Esophagus squamous epithelium (tissue), 5 donors: Measurements from ENCODE around the gene MCOLN3. TPM values are rescaled to one million over a fixed set of nuclear protein-coding genes. Genes with fewer than 3 reads are reported as not detected.

Source experiments
- DNase-seq: peaks from one replicate; lab custom pipeline; 2025; lab: John Stamatoyannopoulos, UW
- H3K27ac ChIP-seq, 4 donors: fragments of 200-600 bp; sonication (generic); one replicate each; pipeline ENCODE4 v1.5.1; 2016 to 2019; ENCODE audit warnings: mild to moderate bottlenecking in 1 of 4
- H3K27me3 ChIP-seq, 4 donors: fragments of 200-600 bp; sonication (generic); 1 replicate in 3 of 4; 2 replicates in 1 of 4; pipeline versions ENCODE4 v1.5.1 to v1.6.0; 2017 to 2021; ENCODE audit warnings: antibody characterized with exemption in 1 of 4
- H3K36me3 ChIP-seq, 3 donors: fragments of 200-600 bp; sonication (generic); one replicate each; pipeline ENCODE4 v1.5.1; 2016 to 2019
- H3K4me1 ChIP-seq, 3 donors: fragments of 200-600 bp; sonication (generic); one replicate each; pipeline ENCODE4 v1.5.1; 2017 to 2019
- H3K4me3 ChIP-seq, 4 donors: fragments of 200-600 bp; sonication (generic); 1 replicate in 3 of 4; 2 replicates in 1 of 4; pipeline ENCODE4 v1.5.1; 2016 to 2019; ENCODE audit warnings: mild to moderate bottlenecking in 2 of 4, moderate library complexity in 1 of 4
- H3K9me3 ChIP-seq, 3 donors: fragments of 200-600 bp; sonication (generic); one replicate each; pipeline ENCODE4 v1.5.1; 2016 to 2019
- POLR2A ChIP-seq, 4 donors: fragments of 450-650 bp; IDR thresholded peaks; one replicate each; pipeline ENCODE4 v1.6.1; 2017; ENCODE audit warnings: antibody characterized with exemption in 4 of 4, mild to moderate bottlenecking in 4 of 4, moderate library complexity in 3 of 4
- WGBS, 2 donors: methylation state at CpG; one replicate each; pipeline ENCODE4 v1.1.5; 2018; 5-methylcytosine and 5-hydroxymethylcytosine counted together
- intact Hi-C: fragments of 100-400 bp; cut with DNase I; formaldehyde crosslinking; loops from one replicate; pipeline ENCODE4 v1.15.0; 2022
- total RNA-seq, 4 donors: library from RNA; depleted of rRNA; stranded (reverse); fragments of >200 nt; gene quantifications; one replicate each; pipeline ENCODE4 v1.1.0, GENCODE V29; 2016
- TF ChIP-seq, protein P1 (sequence below), 6 experiments: fragments of 450-650 bp in 4 of 6; fragments of 200-600 bp in 2 of 6; sonication (generic) in 2 of 6; IDR thresholded peaks; one replicate each; pipeline ENCODE4 v1.5.1; 2016 to 2019; ENCODE audit warnings: antibody characterized with exemption in 6 of 6, mild to moderate bottlenecking in 4 of 6, moderate library complexity in 4 of 6
- donor health status: DM: yes; HTN: yes; CAD: no.

Gene MCOLN3
- total RNA-seq, 4 donors from 2014 or later, result 0.32 to 2.3 (median 0.61) TPM; not detected in 1

DNA sequence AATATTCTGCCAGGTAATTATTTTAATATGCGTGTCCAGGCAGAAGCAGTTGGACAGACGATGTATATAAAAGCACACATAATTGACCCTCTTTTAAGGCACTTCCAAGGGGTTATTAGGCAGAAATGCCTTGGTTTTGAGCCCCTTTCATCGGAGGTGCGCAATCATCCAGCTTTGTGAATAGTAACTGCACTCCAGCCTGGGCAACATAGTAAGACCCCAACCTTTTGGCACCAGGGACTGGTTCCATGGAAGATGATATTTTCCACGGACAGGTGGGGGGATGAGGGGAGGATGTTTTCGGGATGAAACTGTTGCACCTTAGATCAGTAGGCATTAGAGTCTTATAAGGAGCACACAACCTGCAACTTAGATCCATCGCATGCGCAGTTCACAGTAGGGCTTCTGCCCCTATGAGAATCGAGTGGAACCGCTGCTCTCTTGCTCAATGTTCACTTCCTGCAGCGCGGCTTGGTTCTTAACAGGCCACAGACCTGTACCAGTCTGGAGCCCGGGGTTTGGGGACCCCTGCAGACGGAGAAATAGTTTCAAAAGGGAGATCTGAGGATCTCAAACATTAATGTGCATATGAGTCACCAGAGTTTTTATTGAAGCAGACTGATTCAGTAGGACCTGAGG lies 49.5 kb downstream of the MCOLN3 start:
- 32 to 50% methylated on average over 10 to 13 of the region's 14 CpGs for WGBS, 2 donors

DNA sequence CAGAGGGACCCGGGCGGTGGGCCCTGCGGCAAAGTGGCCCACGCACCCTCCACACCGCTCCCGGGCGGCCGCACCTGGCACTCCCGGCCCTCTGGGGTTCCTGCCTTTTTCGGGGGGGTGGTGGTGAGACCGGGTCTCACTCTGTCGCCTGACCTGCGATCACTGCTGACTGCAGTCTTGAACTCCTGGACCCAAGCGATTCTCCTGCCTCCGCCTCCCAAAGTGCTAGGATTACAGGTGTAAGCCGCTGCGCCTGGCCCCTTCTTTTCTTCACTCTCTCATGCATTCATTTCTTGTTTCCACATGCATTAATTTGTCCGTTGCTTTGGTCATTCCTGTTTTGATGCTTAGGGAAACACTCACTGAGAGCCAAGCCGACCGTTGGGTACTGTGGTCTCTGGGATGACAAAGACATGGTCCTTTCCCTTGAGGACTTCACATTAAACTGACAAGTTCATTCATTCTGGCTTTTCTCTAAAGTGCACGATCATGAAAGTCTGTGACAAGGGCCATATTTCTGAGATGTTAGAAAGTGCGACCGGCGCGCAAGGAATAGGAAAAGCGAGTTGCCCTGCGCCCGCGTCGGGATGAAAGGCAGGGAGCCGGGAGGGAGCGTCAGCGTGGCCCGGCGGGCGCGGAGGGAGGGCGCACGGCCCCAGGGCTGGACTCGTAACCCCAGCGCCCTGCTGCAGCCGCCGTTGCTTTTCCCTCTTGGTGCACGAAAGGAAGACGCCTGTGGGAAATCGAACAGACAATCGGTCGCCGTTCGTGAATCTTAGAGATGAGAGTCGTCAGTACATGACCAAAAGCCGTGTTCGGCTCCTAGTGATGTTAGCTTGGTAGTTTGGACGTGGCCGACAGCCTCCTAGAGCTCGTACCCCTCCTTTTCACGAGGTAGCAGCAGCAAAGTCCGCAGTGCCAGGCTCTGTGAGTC lies 50.4 kb downstream of the MCOLN3 start:
- H3K27me3 ChIP-seq, result peaks cover 0 to 68% (median 4%) of the 10 kb centered on the region in 4 donors
- H3K9me3 ChIP-seq, result no peaks in the 10 kb centered on the region
- H3K27ac ChIP-seq, result no peak overlapping the region
- WGBS, 2 donors, result 2% methylated on average over 28 to 35 of the region's 58 CpGs
- H3K36me3 ChIP-seq, result no peaks in the 10 kb centered on the region
- intact Hi-C loops, result no loop called here
- peaks cover 15 to 29% (median 16%) of the 10 kb centered on the region in 3 donors for H3K4me1 ChIP-seq
- TF ChIP-seq, protein P1, sequence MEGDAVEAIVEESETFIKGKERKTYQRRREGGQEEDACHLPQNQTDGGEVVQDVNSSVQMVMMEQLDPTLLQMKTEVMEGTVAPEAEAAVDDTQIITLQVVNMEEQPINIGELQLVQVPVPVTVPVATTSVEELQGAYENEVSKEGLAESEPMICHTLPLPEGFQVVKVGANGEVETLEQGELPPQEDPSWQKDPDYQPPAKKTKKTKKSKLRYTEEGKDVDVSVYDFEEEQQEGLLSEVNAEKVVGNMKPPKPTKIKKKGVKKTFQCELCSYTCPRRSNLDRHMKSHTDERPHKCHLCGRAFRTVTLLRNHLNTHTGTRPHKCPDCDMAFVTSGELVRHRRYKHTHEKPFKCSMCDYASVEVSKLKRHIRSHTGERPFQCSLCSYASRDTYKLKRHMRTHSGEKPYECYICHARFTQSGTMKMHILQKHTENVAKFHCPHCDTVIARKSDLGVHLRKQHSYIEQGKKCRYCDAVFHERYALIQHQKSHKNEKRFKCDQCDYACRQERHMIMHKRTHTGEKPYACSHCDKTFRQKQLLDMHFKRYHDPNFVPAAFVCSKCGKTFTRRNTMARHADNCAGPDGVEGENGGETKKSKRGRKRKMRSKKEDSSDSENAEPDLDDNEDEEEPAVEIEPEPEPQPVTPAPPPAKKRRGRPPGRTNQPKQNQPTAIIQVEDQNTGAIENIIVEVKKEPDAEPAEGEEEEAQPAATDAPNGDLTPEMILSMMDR (IDR thresholded peaks at IDR 0.05), result no peak
- TF ChIP-seq POLR2A (IDR thresholded peaks at IDR 0.05), result no peak
- peak overlapping the region; percentile 47 to 78 (median 50) for H3K4me3 ChIP-seq
- DNase-seq, result no peak

More for the DNA sequence above, 49.5 kb downstream of the MCOLN3 start:
- no peak for TF ChIP-seq POLR2A (IDR thresholded peaks at IDR 0.05)
- TF ChIP-seq, protein P1 (IDR thresholded peaks at IDR 0.05), result no peak
- Histone ChIP-seq H3K36me3 (no peaks in the 10 kb centered on the region), H3K9me3 (no peaks in the 10 kb centered on the region), H3K27me3 (peaks cover 0 to 76% (median 4%) of the 10 kb centered on the region in 4 donors), H3K4me1 (peaks cover 15 to 29% (median 16%) of the 10 kb centered on the region in 3 donors), H3K4me3 (peak overlapping the region in 2 of 4 donors; percentile 52 to 78), H3K27ac (no peak overlapping the region)
- DNase-seq, result no peak
- intact Hi-C loops, result no loop called here

DNA sequence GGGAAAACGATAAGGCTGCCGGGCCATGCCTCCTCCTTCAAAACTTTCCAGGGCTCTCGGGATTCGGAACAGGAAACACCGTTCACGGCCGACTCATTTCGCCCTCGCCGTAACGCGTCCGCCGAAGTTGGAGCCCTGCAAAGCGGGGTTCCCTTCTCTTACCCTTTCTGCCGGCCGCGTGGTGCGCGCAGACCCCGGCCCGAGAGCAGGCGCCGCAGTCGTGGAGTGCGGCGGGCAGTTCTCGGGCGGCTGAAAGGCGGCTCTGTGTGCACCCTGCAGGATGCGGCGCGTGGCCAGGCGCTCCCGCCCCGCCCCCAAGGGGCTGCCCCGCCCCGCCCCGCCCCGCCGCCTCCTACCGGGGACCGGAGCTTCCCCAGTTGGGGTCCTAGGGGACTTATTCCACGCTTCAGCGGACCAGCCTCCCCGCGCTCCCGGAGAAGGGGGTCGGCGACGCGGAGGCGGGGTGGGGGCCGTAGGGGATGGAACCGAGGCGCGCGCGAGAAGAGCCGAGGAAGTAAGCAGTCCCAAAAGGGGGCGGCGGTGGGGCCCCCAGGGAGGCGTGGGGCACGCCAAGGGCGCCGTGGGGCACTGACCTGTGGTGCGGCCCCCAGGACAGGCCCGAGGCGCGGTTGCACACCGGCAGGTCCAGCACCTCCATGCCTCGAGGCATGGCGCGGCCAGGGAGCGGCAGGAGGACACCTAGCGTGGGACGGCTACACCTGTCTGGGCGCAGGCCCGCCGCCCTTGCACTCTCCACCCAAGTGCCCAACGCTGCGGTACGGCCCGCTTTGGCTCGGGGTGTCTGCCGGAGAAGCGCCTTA lies 51.2 kb downstream of the MCOLN3 start, which contains the start of gene MCOLN2:
Gene MCOLN2, minus strand, starts transcription at position 268 of the 821 bp plus-strand sequence. Its CDS starts 241 bp downstream, at position 27.
- 0 to 1% methylated on average over 1 to 19 of the region's 87 CpGs for WGBS, 2 donors
- Histone ChIP-seq H3K27ac (peak within 1 kb of the TSS in 1 of 4 donors; percentile 42), H3K27me3 (peaks cover 0 to 61% (median 4%) of the 10 kb centered on the region in 4 donors), H3K36me3 (no peaks in the 10 kb centered on the region), H3K4me1 (peaks cover 15 to 29% (median 16%) of the 10 kb centered on the region in 3 donors), H3K9me3 (no peaks in the 10 kb centered on the region), H3K4me3 (peak within 1 kb of the TSS; percentile 47 to 78 (median 50))
- no peak for TF ChIP-seq POLR2A (IDR thresholded peaks at IDR 0.05)
- TF ChIP-seq, protein P1 (IDR thresholded peaks at IDR 0.05), result no peak
- intact Hi-C loops, result no loop called here
- DNase-seq, result no peak

DNA sequence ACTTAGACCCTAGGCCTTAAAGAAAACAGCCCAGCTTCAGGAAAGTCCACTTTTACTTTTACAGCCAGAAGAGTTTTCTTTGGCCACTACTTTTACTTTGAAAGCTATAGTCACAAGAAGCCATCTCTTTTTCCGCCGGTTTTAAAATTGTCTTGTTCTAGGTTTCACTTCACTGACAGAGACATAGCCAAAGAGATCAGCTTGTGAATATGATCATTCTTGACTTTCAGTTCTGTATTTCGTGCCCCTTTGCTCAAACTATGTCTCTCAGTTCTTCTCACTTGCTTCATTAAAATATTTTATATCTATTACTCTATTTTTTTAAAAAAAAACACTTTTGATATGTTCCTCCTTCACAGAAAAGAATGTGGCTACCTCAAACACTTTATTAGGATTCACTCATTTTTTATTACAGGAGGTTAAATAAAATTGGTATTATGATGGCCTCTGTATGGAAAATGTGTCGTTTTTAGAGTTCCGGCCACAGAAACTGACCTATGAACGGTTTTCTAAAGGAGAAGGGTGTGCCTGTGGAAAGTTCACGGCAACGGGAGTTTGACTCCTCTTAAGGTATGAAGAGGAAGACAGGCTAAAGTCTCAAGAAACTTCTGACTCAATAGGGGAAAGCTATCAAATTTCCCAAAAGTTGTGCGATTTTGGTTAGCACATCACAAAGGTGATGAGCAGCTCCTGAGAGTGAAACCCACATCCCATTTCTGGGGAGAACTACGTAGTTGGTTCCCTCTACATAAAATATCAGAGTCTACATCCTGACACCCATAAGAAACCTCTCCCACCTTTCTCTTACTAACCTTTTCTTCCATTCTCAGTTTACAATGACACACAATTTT lies 52.6 kb downstream of the MCOLN3 start:
- Histone ChIP-seq H3K27me3 (peaks cover 0 to 50% (median 4%) of the 10 kb centered on the region in 4 donors), H3K36me3 (no peaks in the 10 kb centered on the region), H3K9me3 (no peaks in the 10 kb centered on the region), H3K27ac (no peak overlapping the region), H3K4me1 (peaks cover 15 to 29% (median 16%) of the 10 kb centered on the region in 3 donors), H3K4me3 (peak overlapping the region in 3 of 4 donors; percentile 49 to 78 (median 52))
- DNase-seq, result no peak
- 68 to 84% methylated on average over 10 of the region's 10 CpGs for WGBS, 2 donors
- TF ChIP-seq, protein P1 (IDR thresholded peaks at IDR 0.05), result no peak
- TF ChIP-seq POLR2A (IDR thresholded peaks at IDR 0.05), result no peak
- intact Hi-C loops, result no loop called here
